HepG2 (cell line): ENCODE measurements around the gene APBB1IP. TPM values are rescaled to one million over a fixed set of nuclear protein-coding genes. Genes with fewer than 3 reads are reported as not detected.

Source experiments
- ATAC-seq: fragments of 200-7000 bp; cut with Tn5 transposase; 3 replicates; pipeline ENCODE4 v1.9.1; 2020; ENCODE audit warnings: mild to moderate bottlenecking, moderate library complexity
- BruUV-seq: library from RNA; stranded (reverse); fragments of 400-500 nt; replicated peaks from 2 replicates; lab custom pipeline; 2021; lab: Mats Ljungman, UMichigan
- CTCF ChIA-PET: fragments of 300-600 bp; formaldehyde crosslinking; extraction: SDS; loops from one replicate; lab custom pipeline; 2021; ENCODE audit warnings: low total read pairs, inconsistent platforms, low intra/inter-chr PET ratio; lab: Yijun Ruan, JAX
- POLR2A ChIA-PET: fragments of 350-600 bp; sonication (Branson Sonifier 250); formaldehyde crosslinking; loops from one replicate; lab custom pipeline; 2020; ENCODE audit warnings: antibody characterized with exemption, inconsistent platforms; lab: Yijun Ruan, JAX
- DNase-seq: peaks from one replicate; pipeline ENCODE4 v3.0.0-alpha.2; 2015; ENCODE audit warnings: low spot score
- FAIRE-seq: peaks from 3 replicates; lab custom pipeline; 2011; peaks lifted over from hg19 to GRCh38; lab: Jason Lieb, UNC
- H2AFZ ChIP-seq: one replicate; pipeline ENCODE4 v1.6.1; 2011; ENCODE audit warnings: low read length, inconsistent platforms
- H3K27ac ChIP-seq: fragments of 300-600 bp; 3 replicates; pipeline ENCODE4 v1.8.0; 2011; ENCODE audit warnings: mixed run types, mild to moderate bottlenecking, mixed read lengths, low read length, inconsistent platforms; ENCODE audit not compliant: insufficient read depth; ENCODE audit errors: extremely low read length
- H3K27me3 ChIP-seq, 2 experiments: fragments of 200-600 bp in 1 of 2; 2 replicates in 1 of 2; 3 replicates in 1 of 2; pipeline versions ENCODE4 v1.6.0 to v1.8.0; 2011; ENCODE audit warnings: low read length in 2 of 2, mild to moderate bottlenecking in 2 of 2, moderate library complexity in 2 of 2, inconsistent platforms in 1 of 2; ENCODE audit not compliant: insufficient read depth in 2 of 2, control insufficient read depth in 1 of 2
- H3K36me3 ChIP-seq, 2 experiments: fragments of 200-600 bp in 1 of 2; replicated peaks in 1 of 2; 2 replicates in 1 of 2; 3 replicates in 1 of 2; pipeline versions ENCODE4 v1.5.1 to v1.8.0; 2011; ENCODE audit warnings: low read length in 2 of 2, inconsistent platforms in 1 of 2; ENCODE audit not compliant: insufficient read depth in 2 of 2, control insufficient read depth in 1 of 2
- H3K4me1 ChIP-seq: 2 replicates; pipeline ENCODE4 v1.5.1; 2012; ENCODE audit warnings: low read length, inconsistent platforms; ENCODE audit not compliant: insufficient read depth
- H3K4me2 ChIP-seq: 2 replicates; pipeline ENCODE4 v1.6.0; 2011; ENCODE audit warnings: low read depth, low read length, inconsistent platforms
- H3K4me3 ChIP-seq, 3 experiments: fragments of 200-600 bp in 1 of 3; sonication (generic), shearing (Covaris generic) in 1 of 3; replicated peaks in 1 of 3; 2 replicates each; pipeline ENCODE4 v1.5.1; 2011 to 2016; ENCODE audit warnings: low read length in 3 of 3, inconsistent platforms in 2 of 3, low read depth in 2 of 3, mild to moderate bottlenecking in 2 of 3, control low read depth in 1 of 3, mixed read lengths in 1 of 3; ENCODE audit not compliant: insufficient read depth in 1 of 3
- H3K79me2 ChIP-seq: one replicate; pipeline ENCODE4 v1.6.1; 2011; ENCODE audit warnings: low read length, inconsistent platforms; ENCODE audit not compliant: insufficient read depth
- H3K9ac ChIP-seq: 2 replicates; pipeline ENCODE4 v1.6.0; 2011; ENCODE audit warnings: mild to moderate bottlenecking, low read depth, low read length, inconsistent platforms; ENCODE audit not compliant: insufficient read depth
- H3K9me3 ChIP-seq: 2 replicates; pipeline ENCODE4 v1.5.1; 2012; ENCODE audit warnings: mild to moderate bottlenecking, low read length
- H4K20me1 ChIP-seq: 2 replicates; pipeline ENCODE4 v1.6.0; 2011; ENCODE audit warnings: inconsistent platforms, mild to moderate bottlenecking, low read length, moderate library complexity; ENCODE audit not compliant: insufficient read depth
- AKNA ChIP-seq: sonication (generic); formaldehyde crosslinking; IDR thresholded peaks from 2 replicates; pipeline ENCODE4 v1.4.0; 2020; ENCODE audit warnings: missing genetic modification reagents, borderline replicate concordance
- ATF7 ChIP-seq, 2 experiments: fragments of 450-650 bp in 1 of 2; sonication (generic) in 1 of 2; formaldehyde crosslinking in 1 of 2; IDR thresholded peaks; 2 replicates each; pipeline versions ENCODE4 v1.4.0 to v1.6.1; 2016 to 2020; ENCODE audit warnings: antibody characterized with exemption in 1 of 2, mild to moderate bottlenecking in 1 of 2, missing genetic modification reagents in 1 of 2
- CC2D1A ChIP-seq: sonication (generic); formaldehyde crosslinking; IDR thresholded peaks from 2 replicates; pipeline ENCODE4 v1.8.1; 2023; ENCODE audit warnings: mild to moderate bottlenecking, missing genetic modification reagents
- ETV5 ChIP-seq: IDR thresholded peaks from 2 replicates; pipeline ENCODE4 v1.6.1; 2018; ENCODE audit warnings: missing biosample characterization, missing genetic modification reagents, inconsistent platforms, borderline replicate concordance
- IKZF4 ChIP-seq: sonication (generic); formaldehyde crosslinking; IDR thresholded peaks from 2 replicates; pipeline ENCODE4 v1.5.1; 2020; ENCODE audit warnings: borderline replicate concordance, mild to moderate bottlenecking, low read depth, missing genetic modification reagents; ENCODE audit errors: not compliant biosample characterization
- ISX ChIP-seq: sonication (generic); formaldehyde crosslinking; conservative IDR thresholded peaks from 2 replicates; pipeline ENCODE4 v1.5.0; 2020; ENCODE audit warnings: missing genetic modification reagents
- MIXL1 ChIP-seq: IDR thresholded peaks from 2 replicates; pipeline ENCODE4 v1.6.1; 2016
- PAF1 ChIP-seq: IDR thresholded peaks from 2 replicates; pipeline ENCODE4 v1.6.1; 2016; ENCODE audit warnings: missing genetic modification reagents, missing compliant biosample characterization
- THYN1 ChIP-seq: sonication (generic); formaldehyde crosslinking; IDR thresholded peaks from 2 replicates; pipeline ENCODE4 v1.8.1; 2023; ENCODE audit warnings: low read depth, mild to moderate bottlenecking, moderate library complexity, missing genetic modification reagents, borderline replicate concordance
- ZNF468 ChIP-seq: sonication (generic); formaldehyde crosslinking; IDR thresholded peaks from 2 replicates; pipeline ENCODE4 v1.8.0; 2022; ENCODE audit warnings: mild to moderate bottlenecking, moderate library complexity, missing genetic modification reagents
- WGBS: methylation state at CpG from one replicate; pipeline ENCODE4 v1.1.6; 2017; ENCODE audit warnings: low lambda C conversion rate; 5-methylcytosine and 5-hydroxymethylcytosine counted together
- in situ Hi-C: cut with HindIII; loops from 2 replicates; pipeline ENCODE4 v1.10.0; 2017; ENCODE audit warnings: low pct_unique_long_range_greater_than_20kb; ENCODE audit not compliant: extremely low pct_ligation_motif_present
- intact Hi-C: fragments of 100-400 bp; cut with micrococcal nuclease; formaldehyde crosslinking; loops from one replicate; pipeline ENCODE4 v1.10.0; 2022; ENCODE audit not compliant: unreplicated experiment
- polyA plus RNA-seq, 8 experiments: library from polyadenylated mRNA; depleted of rRNA in 3 of 8; stranded (reverse) in 7 of 8; unstranded in 1 of 8; fragments of >200 nt; fragmentation: Illumina TruSeq in 4 of 8; extraction: Trizol in 4 of 8; gene quantifications; 2 replicates each; pipeline versions ENCODE4 v1.2.1 to v1.2.3, GENCODE V29; 2011 to 2016; ENCODE audit warnings: low read depth in 4 of 8, missing spikeins in 1 of 8, mixed read lengths in 1 of 8; ENCODE audit not compliant: insufficient read depth in 1 of 8
- total RNA-seq, 5 experiments: library from RNA; depleted of rRNA; stranded (reverse); fragments of >200 nt; fragmentation: Illumina TruSeq; extraction: Trizol; gene quantifications; 2 replicates each; pipeline ENCODE4 v1.2.3, GENCODE V29; 2016; ENCODE audit warnings: low read depth in 1 of 5
- TF ChIP-seq, protein P1 (sequence below): sonication (generic); formaldehyde crosslinking; IDR thresholded peaks from 2 replicates; pipeline ENCODE4 v1.4.0; 2020; ENCODE audit warnings: missing genetic modification reagents
- TF ChIP-seq, protein P2 (sequence below): sonication (generic); formaldehyde crosslinking; IDR thresholded peaks from 2 replicates; pipeline ENCODE4 v1.5.0; 2020; ENCODE audit warnings: mild to moderate bottlenecking, missing genetic modification reagents
- TF ChIP-seq, protein P3 (sequence below): sonication (generic); formaldehyde crosslinking; IDR thresholded peaks from 2 replicates; pipeline ENCODE4 v1.8.1; 2023; ENCODE audit warnings: mild to moderate bottlenecking, missing genetic modification reagents
- TF ChIP-seq, protein P4 (sequence below): sonication (generic); formaldehyde crosslinking; conservative IDR thresholded peaks from 2 replicates; pipeline ENCODE4 v1.4.0; 2020; ENCODE audit warnings: missing genetic modification reagents

Gene APBB1IP
- total and polyA plus RNA-seq, 2 of the 13 experiments (the other 11 are each of a cell fraction or from before 2014, with no cell fraction given) = 0.08 TPM; not detected in 1

GRCh38 chr10:26457088-26457487 lies 18.9 kb downstream of the APBB1IP start:
- Histone ChIP-seq H3K79me2 (no peaks in the 10 kb centered on the region), H3K4me3 (no peak overlapping the region), H3K9me3 (no peaks in the 10 kb centered on the region), H3K4me1 (no peaks in the 10 kb centered on the region), H3K27ac (no peak overlapping the region), H3K4me2 (no peak overlapping the region), H4K20me1 (no peaks in the 10 kb centered on the region), H3K9ac (no peak overlapping the region), H2AFZ (no peak overlapping the region), H3K27me3 (peaks cover 0 to 3% of the 10 kb centered on the region in 2 experiments; a peak in 2 of 5 replicates), H3K36me3 (no peaks in the 10 kb centered on the region)
- ATAC-seq = no peak
- FAIRE-seq = no peak
- in situ Hi-C loops = no loop called here
- POLR2A ChIA-PET = no interaction called here
- CTCF ChIA-PET = no interaction called here
- no peak for DNase-seq
- no TSS peak for BruUV-seq
- intact Hi-C loops = no loop called here
- 20% methylated on average over 5 of the region's 5 CpGs for WGBS
- TF ChIP-seq AKNA (no peak), MIXL1 (CRISPR knock-in tag) (no peak), THYN1 (CRISPR knock-in tag) (no peak), CC2D1A (CRISPR knock-in tag) (no peak), ETV5 (CRISPR knock-in tag) (no peak), IKZF4 (CRISPR knock-in tag) (no peak), PAF1 (CRISPR knock-in tag) (no peak), ZNF468 (no peak), ISX (CRISPR knock-in tag) (no peak), ATF7 (IDR thresholded peaks at IDR 0.05) (no peak), ATF7 (CRISPR knock-in tag; IDR thresholded peaks at IDR 0.05) (no peak)
- TF ChIP-seq, protein P1, sequence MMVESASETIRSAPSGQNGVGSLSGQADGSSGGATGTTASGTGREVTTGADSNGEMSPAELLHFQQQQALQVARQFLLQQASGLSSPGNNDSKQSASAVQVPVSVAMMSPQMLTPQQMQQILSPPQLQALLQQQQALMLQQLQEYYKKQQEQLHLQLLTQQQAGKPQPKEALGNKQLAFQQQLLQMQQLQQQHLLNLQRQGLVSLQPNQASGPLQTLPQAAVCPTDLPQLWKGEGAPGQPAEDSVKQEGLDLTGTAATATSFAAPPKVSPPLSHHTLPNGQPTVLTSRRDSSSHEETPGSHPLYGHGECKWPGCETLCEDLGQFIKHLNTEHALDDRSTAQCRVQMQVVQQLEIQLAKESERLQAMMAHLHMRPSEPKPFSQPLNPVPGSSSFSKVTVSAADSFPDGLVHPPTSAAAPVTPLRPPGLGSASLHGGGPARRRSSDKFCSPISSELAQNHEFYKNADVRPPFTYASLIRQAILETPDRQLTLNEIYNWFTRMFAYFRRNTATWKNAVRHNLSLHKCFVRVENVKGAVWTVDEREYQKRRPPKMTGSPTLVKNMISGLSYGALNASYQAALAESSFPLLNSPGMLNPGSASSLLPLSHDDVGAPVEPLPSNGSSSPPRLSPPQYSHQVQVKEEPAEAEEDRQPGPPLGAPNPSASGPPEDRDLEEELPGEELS (CRISPR knock-in tag) = no peak
- TF ChIP-seq, protein P2, sequence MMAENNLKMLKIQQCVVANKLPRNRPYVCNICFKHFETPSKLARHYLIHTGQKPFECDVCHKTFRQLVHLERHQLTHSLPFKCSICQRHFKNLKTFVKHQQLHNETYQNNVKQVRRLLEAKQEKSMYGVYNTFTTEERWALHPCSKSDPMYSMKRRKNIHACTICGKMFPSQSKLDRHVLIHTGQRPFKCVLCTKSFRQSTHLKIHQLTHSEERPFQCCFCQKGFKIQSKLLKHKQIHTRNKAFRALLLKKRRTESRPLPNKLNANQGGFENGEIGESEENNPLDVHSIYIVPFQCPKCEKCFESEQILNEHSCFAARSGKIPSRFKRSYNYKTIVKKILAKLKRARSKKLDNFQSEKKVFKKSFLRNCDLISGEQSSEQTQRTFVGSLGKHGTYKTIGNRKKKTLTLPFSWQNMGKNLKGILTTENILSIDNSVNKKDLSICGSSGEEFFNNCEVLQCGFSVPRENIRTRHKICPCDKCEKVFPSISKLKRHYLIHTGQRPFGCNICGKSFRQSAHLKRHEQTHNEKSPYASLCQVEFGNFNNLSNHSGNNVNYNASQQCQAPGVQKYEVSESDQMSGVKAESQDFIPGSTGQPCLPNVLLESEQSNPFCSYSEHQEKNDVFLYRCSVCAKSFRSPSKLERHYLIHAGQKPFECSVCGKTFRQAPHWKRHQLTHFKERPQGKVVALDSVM (CRISPR knock-in tag) = no peak
- TF ChIP-seq, protein P3, sequence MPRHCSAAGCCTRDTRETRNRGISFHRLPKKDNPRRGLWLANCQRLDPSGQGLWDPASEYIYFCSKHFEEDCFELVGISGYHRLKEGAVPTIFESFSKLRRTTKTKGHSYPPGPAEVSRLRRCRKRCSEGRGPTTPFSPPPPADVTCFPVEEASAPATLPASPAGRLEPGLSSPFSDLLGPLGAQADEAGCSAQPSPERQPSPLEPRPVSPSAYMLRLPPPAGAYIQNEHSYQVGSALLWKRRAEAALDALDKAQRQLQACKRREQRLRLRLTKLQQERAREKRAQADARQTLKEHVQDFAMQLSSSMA (CRISPR knock-in tag) = no peak
- TF ChIP-seq, protein P4, sequence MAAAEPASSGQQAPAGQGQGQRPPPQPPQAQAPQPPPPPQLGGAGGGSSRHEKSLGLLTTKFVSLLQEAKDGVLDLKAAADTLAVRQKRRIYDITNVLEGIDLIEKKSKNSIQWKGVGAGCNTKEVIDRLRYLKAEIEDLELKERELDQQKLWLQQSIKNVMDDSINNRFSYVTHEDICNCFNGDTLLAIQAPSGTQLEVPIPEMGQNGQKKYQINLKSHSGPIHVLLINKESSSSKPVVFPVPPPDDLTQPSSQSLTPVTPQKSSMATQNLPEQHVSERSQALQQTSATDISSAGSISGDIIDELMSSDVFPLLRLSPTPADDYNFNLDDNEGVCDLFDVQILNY (CRISPR knock-in tag) = no peak
